SK-N-MC (cell line): Measurements from ENCODE around the gene TCF19.

ENCODE experiments used
- DNase-seq: peaks from one replicate; pipeline ENCODE4 v3.0.0-alpha.2; 2011; ENCODE audit warnings: low read depth, low spot score
- H3K27ac ChIP-seq: fragments of 200-600 bp; sonication (generic); 2 replicates; pipeline ENCODE4 v1.5.1; 2016; ENCODE audit warnings: mixed run types
- H3K36me3 ChIP-seq: fragments of 200-600 bp; sonication (generic); 2 replicates; pipeline ENCODE4 v1.6.1; 2017; ENCODE audit warnings: antibody characterized with exemption, low read length, mixed read lengths; ENCODE audit not compliant: insufficient read depth
- H3K4me3 ChIP-seq: fragments of 200-600 bp; sonication (generic); 2 replicates; pipeline ENCODE4 v1.5.1; 2016
- H3K9ac ChIP-seq: fragments of 200-600 bp; sonication (generic); 2 replicates; pipeline ENCODE4 v1.8.0; 2017; ENCODE audit warnings: mixed run types, mixed read lengths; ENCODE audit not compliant: insufficient read length
- H3K9me3 ChIP-seq: fragments of 200-600 bp; sonication (generic); 2 replicates; pipeline ENCODE4 v1.6.1; 2017; ENCODE audit warnings: low read depth, mild to moderate bottlenecking, antibody characterized with exemption, low read length, moderate library complexity, mixed read lengths
- EZH2 ChIP-seq: fragments of 200-600 bp; sonication (generic); IDR thresholded peaks from one replicate; pipeline ENCODE4 v1.6.1; 2017; ENCODE audit warnings: antibody characterized with exemption
- FOXP2 ChIP-seq: optimal IDR thresholded peaks from 2 replicates; pipeline ENCODE3; 2011; ENCODE audit warnings: mild to moderate bottlenecking, moderate library complexity; ENCODE audit not compliant: insufficient read depth; ENCODE audit errors: extremely low read length, control extremely low read depth
- POLR2AphosphoS5 ChIP-seq: IDR thresholded peaks from 2 replicates; pipeline ENCODE4 v1.6.1; 2012; ENCODE audit warnings: mild to moderate bottlenecking, low read depth, low read length, borderline replicate concordance

Gene TCF19

GRCh38 chr6:31138982-31139381 lies 19.4 kb upstream of the TCF19 start, which contains the start of gene PSORS1C2:
Gene PSORS1C2 (minus strand): TSS chr6:31139066. CDS start chr6:31139026, 40 bp downstream.
- TF ChIP-seq POLR2AphosphoS5 (no peak), FOXP2 (no peak), EZH2 (no peak)
- peak within 1 kb of the TSS; percentile 70 for H3K4me3 ChIP-seq
- DNase-seq, result no peak
- H3K36me3 ChIP-seq, result peaks cover 8% of the 10 kb centered on the region; the same call in 1 of the 2 replicates
- no peaks in the 10 kb centered on the region for H3K9me3 ChIP-seq
- no peak within 1 kb of the TSS for H3K9ac ChIP-seq
- H3K27ac ChIP-seq, result no peak within 1 kb of the TSS

- Histone ChIP-seq H3K36me3 (peaks cover 8% of the 10 kb centered on the region; the same call in 1 of the 2 replicates), H3K27ac (no peak overlapping the region), H3K9ac (no peak overlapping the region), H3K4me3 (no peak overlapping the region), H3K9me3 (no peaks in the 10 kb centered on the region)
- no peak for TF ChIP-seq FOXP2
- no peak for TF ChIP-seq EZH2
- TF ChIP-seq POLR2AphosphoS5, result no peak
- DNase-seq, result no peak
These were observed 18.8 kb upstream of the TCF19 start for GRCh38 chr6:31139599-31139998.

DNA sequence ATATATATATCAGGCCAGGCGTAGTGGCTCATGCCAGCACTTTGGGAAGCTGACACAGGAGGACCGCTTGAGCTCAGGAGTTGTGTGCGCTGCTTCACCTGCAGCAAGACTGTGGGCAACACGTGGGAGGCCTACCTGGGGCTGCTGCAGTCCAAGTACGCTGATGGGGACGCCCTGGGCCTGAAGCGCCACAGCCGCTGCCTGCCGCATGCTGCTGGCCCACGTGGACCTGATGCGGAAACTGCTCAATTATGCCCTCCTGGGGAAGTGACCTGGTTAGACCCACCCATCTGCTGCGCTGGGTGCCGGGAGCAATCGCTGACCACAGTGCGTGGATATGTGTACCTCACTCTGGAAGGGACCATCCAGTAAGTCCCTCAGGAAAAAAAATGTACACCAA lies 17.7 kb upstream of the TCF19 start:
- TF ChIP-seq FOXP2, result no peak
- TF ChIP-seq POLR2AphosphoS5, result no peak
- TF ChIP-seq EZH2, result no peak
- no peak overlapping the region for H3K4me3 ChIP-seq
- H3K36me3 ChIP-seq, result peaks cover 8% of the 10 kb centered on the region; the same call in 1 of the 2 replicates
- H3K9me3 ChIP-seq, result no peaks in the 10 kb centered on the region
- H3K27ac ChIP-seq, result no peak overlapping the region
- no peak overlapping the region for H3K9ac ChIP-seq
- DNase-seq, result no peak

DNA sequence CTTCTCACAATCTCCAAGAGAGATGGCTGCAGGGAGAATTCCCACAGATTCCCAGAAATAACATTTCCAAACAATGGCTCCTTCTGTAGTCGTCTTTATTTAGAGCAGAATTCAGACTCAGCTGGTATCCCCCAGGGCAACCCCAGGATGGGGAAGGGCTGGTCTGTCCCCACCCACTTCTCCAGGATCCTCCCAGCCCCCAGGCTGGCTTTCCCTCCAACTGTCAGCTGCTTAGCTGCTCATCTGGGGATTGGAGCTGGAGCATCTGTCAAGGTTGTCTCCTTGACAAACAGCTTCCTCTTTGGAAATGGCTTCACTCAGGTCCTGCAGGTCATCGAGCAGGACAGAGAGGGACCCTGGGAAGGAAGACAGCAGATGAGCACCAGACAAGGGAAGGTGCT lies 16.0 kb upstream of the TCF19 start:
- DNase-seq, result no peak
- no peak overlapping the region for H3K4me3 ChIP-seq
- peaks cover 8% of the 10 kb centered on the region; the same call in 1 of the 2 replicates for H3K36me3 ChIP-seq
- no peak overlapping the region for H3K27ac ChIP-seq
- H3K9me3 ChIP-seq, result no peaks in the 10 kb centered on the region
- no peak overlapping the region for H3K9ac ChIP-seq
- TF ChIP-seq FOXP2, result no peak
- TF ChIP-seq EZH2, result no peak

DNA sequence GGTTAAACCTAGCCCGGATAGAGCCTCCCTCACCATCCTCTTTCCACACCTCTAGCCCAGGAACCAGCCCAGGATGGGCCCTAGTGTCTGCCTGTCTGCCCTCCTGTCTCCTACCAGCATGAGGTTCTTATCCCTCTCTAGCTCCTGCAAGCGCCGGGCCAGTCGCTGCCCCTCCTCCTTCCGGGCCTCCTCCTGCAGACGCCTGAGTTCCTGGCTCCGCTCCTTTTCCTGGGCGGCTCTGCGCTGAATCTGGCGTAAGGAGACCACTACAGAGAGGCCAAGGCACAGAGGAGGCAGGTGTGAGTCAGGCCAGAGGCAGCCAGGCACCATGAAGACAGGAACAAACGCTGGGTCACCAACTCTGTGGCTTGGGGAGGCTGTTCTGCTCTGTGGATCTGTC lies 15.2 kb upstream of the TCF19 start:
- Histone ChIP-seq H3K4me3 (no peak overlapping the region), H3K9me3 (no peaks in the 10 kb centered on the region), H3K27ac (no peak overlapping the region), H3K9ac (no peak overlapping the region), H3K36me3 (peaks cover 10% of the 10 kb centered on the region; the same call in 1 of the 2 replicates)
- TF ChIP-seq EZH2 (no peak), FOXP2 (no peak), POLR2AphosphoS5 (no peak)
- no peak for DNase-seq

DNA sequence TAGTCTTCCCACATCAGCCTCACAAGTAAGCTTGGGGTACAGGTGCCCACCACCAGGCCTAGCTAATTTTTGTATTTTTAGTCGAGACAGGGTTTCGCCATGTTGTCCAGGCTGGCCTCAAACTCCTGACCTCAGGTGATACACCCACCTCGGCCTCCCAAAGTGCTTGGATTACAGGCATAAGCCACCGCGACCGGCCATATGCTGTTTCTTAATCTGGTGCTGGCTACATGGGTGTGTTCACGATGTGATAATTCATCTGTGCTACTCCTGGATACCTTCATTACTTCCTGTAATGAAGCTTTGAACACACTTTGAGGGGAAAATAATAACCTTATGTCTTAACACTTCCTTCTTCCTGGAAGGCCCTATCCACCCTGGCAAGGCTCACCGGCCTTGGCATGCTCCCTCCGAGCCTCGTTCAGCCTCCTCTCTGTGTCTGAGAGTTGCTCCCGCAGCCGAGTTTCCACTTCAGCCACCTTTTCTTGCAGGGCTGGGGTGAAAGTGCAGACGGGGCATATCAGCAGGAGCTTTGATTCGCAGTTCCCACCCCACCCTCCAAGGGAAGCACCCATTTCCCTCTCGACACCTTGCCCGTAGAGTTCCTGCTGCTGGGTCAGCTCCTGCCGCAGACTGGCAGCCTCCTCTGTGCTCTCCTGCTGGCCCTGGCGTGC lies 14.0 kb upstream of the TCF19 start:
- no peak overlapping the region for H3K27ac ChIP-seq
- no peak overlapping the region for H3K4me3 ChIP-seq
- H3K36me3 ChIP-seq, result peaks cover 13% of the 10 kb centered on the region; the same call in 1 of the 2 replicates
- no peaks in the 10 kb centered on the region for H3K9me3 ChIP-seq
- TF ChIP-seq POLR2AphosphoS5 (no peak), EZH2 (no peak), FOXP2 (no peak)
- no peak for DNase-seq
- no peak overlapping the region for H3K9ac ChIP-seq

- Histone ChIP-seq H3K9me3 (no peaks in the 10 kb centered on the region), H3K36me3 (peaks cover 13% of the 10 kb centered on the region; the same call in 1 of the 2 replicates), H3K27ac (no peak overlapping the region), H3K9ac (no peak overlapping the region), H3K4me3 (no peak overlapping the region)
- TF ChIP-seq FOXP2 (no peak), EZH2 (no peak), POLR2AphosphoS5 (no peak)
- DNase-seq, result no peak
These were observed 13.4 kb upstream of the TCF19 start for GRCh38 chr6:31144970-31145340.

DNA sequence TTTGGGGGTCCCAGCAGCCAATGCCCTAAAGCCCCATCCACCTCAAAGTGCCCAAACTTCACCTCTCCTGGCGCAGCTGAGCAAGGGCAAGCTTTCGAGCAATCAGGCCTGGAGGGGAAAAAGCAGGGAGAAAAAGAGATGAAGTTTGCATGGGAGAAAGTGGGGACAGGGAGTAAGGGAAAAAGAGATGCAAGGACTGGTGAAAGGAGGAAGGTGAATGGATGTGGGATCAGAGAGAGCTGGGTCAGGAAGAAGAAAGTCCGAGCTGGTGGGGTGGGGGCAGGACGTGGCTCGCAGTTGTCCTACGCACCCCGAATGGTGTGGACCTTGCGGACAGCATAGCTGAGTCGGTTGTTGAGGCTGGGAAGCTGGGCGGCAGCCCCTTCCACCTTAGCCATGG lies 13.0 kb upstream of the TCF19 start:
- Histone ChIP-seq H3K9ac (no peak overlapping the region), H3K36me3 (peaks cover 13% of the 10 kb centered on the region; the same call in 1 of the 2 replicates)
- no peak for TF ChIP-seq POLR2AphosphoS5
- TF ChIP-seq EZH2, result no peak
- no peak for TF ChIP-seq FOXP2

More for the DNA sequence above, 13.0 kb upstream of the TCF19 start:
- no peak overlapping the region for H3K4me3 ChIP-seq
- no peaks in the 10 kb centered on the region for H3K9me3 ChIP-seq
- H3K27ac ChIP-seq, result no peak overlapping the region
- DNase-seq, result no peak
